Neural cell (in vitro differentiated cells): ENCODE results near the gene DNAJC13. TPM values are rescaled to one million over a fixed set of nuclear protein-coding genes. Genes with fewer than 3 reads are reported as not detected.

Experiments used
- H2AFZ ChIP-seq: fragments of 200-600, 300-800 bp; sonication (generic), shearing (Covaris generic); 2 replicates; pipeline ENCODE4 v1.6.0; 2014; ENCODE audit warnings: low read depth, mild to moderate bottlenecking, antibody characterized with exemption, low read length, moderate library complexity
- H3F3A ChIP-seq: fragments of 200-600 bp; shearing (Covaris generic); 2 replicates; pipeline ENCODE4 v1.6.1; 2016; ENCODE audit warnings: mild to moderate bottlenecking, moderate library complexity, mixed read lengths, antibody characterized with exemption, low read length; ENCODE audit not compliant: insufficient read depth, poor library complexity, severe bottlenecking
- H3K27ac ChIP-seq: fragments of 200-600, 300-800 bp; sonication (generic), shearing (Covaris generic); 2 replicates; pipeline ENCODE4 v1.5.1; 2014; ENCODE audit warnings: mild to moderate bottlenecking, low read length, moderate library complexity
- H3K27me3 ChIP-seq: fragments of 300-800, 200-600 bp; sonication (generic), shearing (Covaris generic); 2 replicates; pipeline ENCODE4 v1.6.0; 2014; ENCODE audit warnings: mild to moderate bottlenecking, low read depth, low read length, moderate library complexity; ENCODE audit not compliant: insufficient read depth
- H3K36me3 ChIP-seq: fragments of 300-800, 200-600 bp; sonication (generic), shearing (Covaris generic); 2 replicates; pipeline ENCODE4 v1.5.1; 2014; ENCODE audit warnings: mild to moderate bottlenecking, antibody characterized with exemption, low read length, moderate library complexity; ENCODE audit not compliant: insufficient read depth
- H3K4me2 ChIP-seq: fragments of 300-800, 200-600 bp; sonication (generic), shearing (Covaris generic); 2 replicates; pipeline ENCODE4 v1.6.0; 2014; ENCODE audit warnings: mild to moderate bottlenecking, low read length
- H3K4me3 ChIP-seq: fragments of 300-800, 200-600 bp; sonication (generic), shearing (Covaris generic); 2 replicates; pipeline ENCODE4 v1.5.1; 2014; ENCODE audit warnings: mild to moderate bottlenecking, low read length, moderate library complexity
- H3K79me2 ChIP-seq: fragments of 200-600 bp; shearing (Covaris generic); replicated peaks from 2 replicates; pipeline ENCODE4 v1.6.0; 2014; ENCODE audit warnings: mild to moderate bottlenecking, low read length, moderate library complexity; ENCODE audit not compliant: insufficient read depth
- H3K9ac ChIP-seq: fragments of 300-800, 200-600 bp; sonication (generic), shearing (Covaris generic); 2 replicates; pipeline ENCODE4 v1.6.1; 2016; ENCODE audit warnings: mild to moderate bottlenecking, low read length, mixed read lengths
- H3K9me2 ChIP-seq: fragments of 200-600 bp; shearing (Covaris generic); 2 replicates; pipeline ENCODE4 v1.6.1; 2016; ENCODE audit warnings: mild to moderate bottlenecking, low read length, mixed read lengths; ENCODE audit not compliant: insufficient read depth
- H3K9me3 ChIP-seq: fragments of 200-600, 300-800 bp; sonication (generic), shearing (Covaris generic); 2 replicates; pipeline ENCODE4 v1.6.1; 2016; ENCODE audit warnings: mild to moderate bottlenecking, mixed run types, low read length, moderate library complexity, mixed read lengths
- H4K20me1 ChIP-seq: fragments of 200-600 bp; shearing (Covaris generic); 2 replicates; pipeline ENCODE4 v1.6.1; 2016; ENCODE audit warnings: mild to moderate bottlenecking, mixed run types; ENCODE audit not compliant: insufficient read depth
- CTCF ChIP-seq: fragments of 450-650 bp; IDR thresholded peaks from 2 replicates; pipeline ENCODE4 v1.5.1; 2014; ENCODE audit warnings: antibody characterized with exemption, mild to moderate bottlenecking, moderate library complexity; ENCODE audit not compliant: poor library complexity, severe bottlenecking
- EP300 ChIP-seq: fragments of 450-650 bp; conservative IDR thresholded peaks from 2 replicates; pipeline ENCODE4 v1.6.1; 2014; ENCODE audit warnings: antibody characterized with exemption, mild to moderate bottlenecking, moderate library complexity; ENCODE audit not compliant: poor library complexity, severe bottlenecking
- EZH2 ChIP-seq: fragments of 200-600, 300-800 bp; shearing (Covaris generic), sonication (generic); IDR thresholded peaks from 2 replicates; pipeline ENCODE4 v1.6.1; 2014; ENCODE audit warnings: antibody characterized with exemption, low read length, borderline replicate concordance, mild to moderate bottlenecking; ENCODE audit not compliant: insufficient read depth, poor library complexity, severe bottlenecking
- MXI1 ChIP-seq: fragments of 450-650 bp; conservative IDR thresholded peaks from 2 replicates; pipeline ENCODE4 v1.6.1; 2014; ENCODE audit warnings: antibody characterized with exemption, mild to moderate bottlenecking; ENCODE audit not compliant: poor library complexity, severe bottlenecking
- POLR2AphosphoS5 ChIP-seq: IDR thresholded peaks from 2 replicates; pipeline ENCODE4 v1.6.1; 2012
- RAD21 ChIP-seq: fragments of 450-650 bp; conservative IDR thresholded peaks from 2 replicates; pipeline ENCODE4 v1.6.1; 2014; ENCODE audit warnings: antibody characterized with exemption, mild to moderate bottlenecking, moderate library complexity
- REST ChIP-seq: IDR thresholded peaks from 2 replicates; pipeline ENCODE4 v1.6.1; 2012; ENCODE audit warnings: borderline replicate concordance
- SMC3 ChIP-seq: fragments of 450-650 bp; conservative IDR thresholded peaks from 2 replicates; pipeline ENCODE4 v1.6.1; 2014; ENCODE audit warnings: antibody characterized with exemption, mild to moderate bottlenecking, moderate library complexity; ENCODE audit not compliant: poor library complexity
- TAF1 ChIP-seq: IDR thresholded peaks from 2 replicates; pipeline ENCODE4 v1.6.1; 2012; ENCODE audit warnings: low read depth
- polyA plus RNA-seq: library from polyadenylated mRNA; depleted of rRNA; stranded (reverse); fragments of >200 nt; gene quantifications from 2 replicates; pipeline ENCODE4 v1.2.3, GENCODE V29; 2014

The DNAJC13 gene
- polyA plus RNA-seq, 1 donor from 2014 or later = 38.4 TPM

GRCh38 chr3:132448216-132448961 is 31.1 kb downstream of the DNAJC13 start:
- H3K79me2 ChIP-seq = no peaks in the 10 kb centered on the region
- H4K20me1 ChIP-seq = no peaks in the 10 kb centered on the region
- no peak overlapping the region for H3K4me2 ChIP-seq
- no peak overlapping the region for H3K4me3 ChIP-seq
- H3F3A ChIP-seq = no peaks in the 10 kb centered on the region
- no peaks in the 10 kb centered on the region for H3K27me3 ChIP-seq
- no peaks in the 10 kb centered on the region for H3K36me3 ChIP-seq
- TF ChIP-seq POLR2AphosphoS5 = no peak
- no peak for TF ChIP-seq TAF1
- H3K9ac ChIP-seq = no peak overlapping the region
- H3K9me2 ChIP-seq = no peaks in the 10 kb centered on the region
- no peak overlapping the region for H3K27ac ChIP-seq
- H3K9me3 ChIP-seq = no peaks in the 10 kb centered on the region
- H2AFZ ChIP-seq = no peak overlapping the region

- Histone ChIP-seq H3K4me3 (no peak overlapping the region), H3K27me3 (no peaks in the 10 kb centered on the region), H3K36me3 (peaks cover 39% of the 10 kb centered on the region), H3K4me2 (no peak overlapping the region), H2AFZ (no peak overlapping the region), H3F3A (no peaks in the 10 kb centered on the region), H3K79me2 (no peaks in the 10 kb centered on the region), H3K27ac (no peak overlapping the region), H3K9me3 (no peaks in the 10 kb centered on the region), H4K20me1 (no peaks in the 10 kb centered on the region), H3K9me2 (no peaks in the 10 kb centered on the region), H3K9ac (no peak overlapping the region)
- TF ChIP-seq MXI1 (no peak), CTCF (no peak), EP300 (no peak), RAD21 (no peak), REST (no peak), SMC3 (no peak), TAF1 (no peak), EZH2 (no peak), POLR2AphosphoS5 (no peak)
Measured at GRCh38 chr3:132456136-132456535, 38.8 kb downstream of the DNAJC13 start.

GRCh38 chr3:132456571-132456970 is 39.3 kb downstream of the DNAJC13 start:
- peaks cover 39% of the 10 kb centered on the region for H3K36me3 ChIP-seq
- no peak overlapping the region for H3K9ac ChIP-seq
- TF ChIP-seq RAD21 (no peak), REST (no peak)
- no peak overlapping the region for H3K4me2 ChIP-seq
- H3K27me3 ChIP-seq = no peaks in the 10 kb centered on the region
- H3K9me3 ChIP-seq = no peaks in the 10 kb centered on the region
- no peaks in the 10 kb centered on the region for H3K9me2 ChIP-seq
- H3F3A ChIP-seq = no peaks in the 10 kb centered on the region
- H3K4me3 ChIP-seq = no peak overlapping the region
- H4K20me1 ChIP-seq = no peaks in the 10 kb centered on the region
- no peaks in the 10 kb centered on the region for H3K79me2 ChIP-seq
- H3K27ac ChIP-seq = no peak overlapping the region
- no peak overlapping the region for H2AFZ ChIP-seq
